GM21526 (cell line): ENCODE measurements around the gene SMIM29.
"Not testable (repeated sequence)": the region's sequence is repeated elsewhere in the genome, so short reads cannot be mapped to it uniquely, and the experiment has no call there.

Experiments used
- ATAC-seq: cut with Tn5 transposase; IDR thresholded peaks from one replicate; pipeline ENCODE4 v1.9.1; 2021; ENCODE audit warnings: moderate library complexity; ENCODE audit not compliant: unreplicated experiment, low FRiP score

SMIM29 gene

DNA sequence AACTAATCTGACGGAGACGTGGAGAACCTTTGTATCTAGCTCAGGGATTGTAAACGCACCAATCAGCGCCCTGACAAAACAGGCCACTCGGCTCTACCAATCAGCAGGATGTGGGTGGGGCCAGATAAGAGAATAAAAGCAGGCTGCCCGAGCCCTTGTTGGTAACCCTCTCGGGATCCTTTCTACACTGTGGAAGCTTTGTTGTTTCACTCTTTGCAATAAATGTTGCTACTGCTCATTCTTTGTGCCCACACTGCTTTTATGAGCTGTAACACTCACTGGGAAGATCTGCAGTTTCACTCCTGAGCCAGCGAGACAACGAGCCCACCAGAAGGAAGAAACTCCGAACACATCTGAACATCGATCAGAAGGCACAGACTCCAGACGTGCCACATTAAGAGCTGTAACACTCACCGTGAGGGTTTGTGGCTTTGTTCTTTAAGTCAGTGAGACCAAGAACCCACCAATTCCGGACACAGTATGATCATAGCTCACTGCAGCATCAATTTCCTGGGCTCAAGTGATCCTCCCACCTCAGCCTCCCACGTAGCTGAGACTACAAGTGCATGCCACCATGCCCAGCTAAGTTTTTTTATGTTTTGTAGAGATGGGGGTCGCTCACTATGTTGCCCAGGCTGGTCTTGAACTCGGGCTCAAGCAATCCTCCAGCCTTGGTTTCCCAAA lies 21.0 kb upstream of the SMIM29 start:
- ATAC-seq: not testable (repeated sequence)

DNA sequence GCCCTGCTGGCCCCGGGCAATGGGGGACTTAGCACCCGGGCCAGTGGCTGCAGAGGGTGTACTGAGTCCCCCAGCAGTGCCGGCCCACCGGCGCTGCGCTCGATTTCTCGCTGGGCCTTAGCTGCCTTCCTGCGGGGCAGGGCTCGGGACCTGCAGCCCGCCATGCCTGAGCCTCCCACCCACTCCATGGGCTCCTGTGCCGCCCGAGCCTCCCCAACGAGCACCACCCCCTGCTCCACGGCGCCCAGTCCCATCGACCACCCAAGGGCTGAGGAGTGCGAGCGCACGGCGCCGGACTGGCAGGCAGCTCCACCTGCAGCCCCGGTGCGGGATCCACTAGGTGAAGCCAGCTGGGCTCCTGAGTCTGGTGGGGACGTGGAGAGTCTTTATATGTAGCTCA lies 20.3 kb upstream of the SMIM29 start:
- not testable (repeated sequence) for ATAC-seq

DNA sequence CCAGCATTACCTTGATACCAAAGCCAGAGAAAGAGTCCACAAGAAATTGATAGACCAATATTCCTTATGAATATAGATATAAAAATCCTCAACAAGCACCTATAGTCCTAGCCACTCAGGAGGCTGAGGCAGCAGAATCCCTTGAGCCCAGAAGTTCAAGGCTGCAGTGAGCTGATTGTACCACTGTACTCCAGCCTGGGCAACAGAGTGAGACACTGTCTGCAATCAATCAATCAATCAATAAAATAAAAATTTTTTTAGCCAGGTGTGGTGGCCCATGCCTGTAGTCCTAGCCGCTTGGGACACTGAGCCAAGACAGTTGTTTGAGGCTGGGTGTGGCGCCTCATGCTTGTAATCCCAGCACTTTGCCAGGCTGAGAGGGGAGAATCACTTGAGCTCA lies 18.9 kb upstream of the SMIM29 start:
- ATAC-seq: no peak

DNA sequence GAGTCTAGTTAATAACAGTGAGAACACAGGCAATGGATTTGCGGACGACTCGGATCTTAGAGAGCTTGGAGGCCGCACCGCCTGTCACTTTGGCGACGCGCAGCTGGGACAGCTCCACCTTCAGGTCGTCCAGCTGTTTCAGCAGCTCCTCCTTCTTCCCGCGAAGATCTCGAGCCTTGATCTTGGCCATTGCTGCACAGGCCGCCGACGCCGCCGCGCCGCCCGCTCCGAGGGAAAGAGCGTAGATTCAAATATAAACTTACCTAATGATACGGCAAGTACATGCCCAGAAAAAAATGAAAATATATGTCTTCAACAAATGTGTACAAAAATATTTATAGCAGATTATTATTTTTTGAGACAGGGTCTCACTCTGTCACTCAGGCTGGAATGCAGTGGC lies 14.7 kb upstream of the SMIM29 start:
- ATAC-seq: not testable (repeated sequence)

DNA sequence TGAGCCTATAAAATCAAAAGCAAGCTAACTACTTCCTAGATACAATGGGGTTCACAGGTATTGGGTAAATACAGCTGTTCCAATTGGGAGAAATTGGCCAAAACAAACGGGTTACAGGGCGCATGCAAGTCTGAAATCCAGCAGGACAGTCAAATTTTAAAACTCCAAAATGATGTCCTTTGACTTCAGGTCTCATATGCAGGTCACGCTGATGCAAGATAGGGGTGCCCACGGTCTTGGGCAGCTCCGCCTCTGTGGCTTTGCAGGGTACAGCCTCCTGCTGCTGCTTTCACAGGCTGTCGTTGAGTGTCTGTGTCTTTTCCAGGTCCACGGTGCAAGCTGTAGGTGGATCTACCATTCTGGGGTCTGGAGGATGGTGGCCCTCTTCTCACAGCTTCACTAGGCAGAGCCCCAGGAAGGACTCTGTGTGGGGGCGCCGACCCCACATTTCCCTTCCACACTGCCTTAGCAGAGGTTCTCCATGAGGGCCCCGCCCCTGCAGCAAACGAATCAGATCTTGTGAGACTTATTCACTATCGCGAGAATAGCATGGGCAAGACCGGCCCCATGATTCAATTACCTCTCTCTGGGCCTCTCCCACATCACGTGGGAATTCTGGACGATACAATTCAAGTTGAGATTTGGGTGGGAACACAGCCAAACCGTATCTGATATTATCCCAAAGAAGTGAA lies 11.9 kb upstream of the SMIM29 start:
- ATAC-seq: no peak

DNA sequence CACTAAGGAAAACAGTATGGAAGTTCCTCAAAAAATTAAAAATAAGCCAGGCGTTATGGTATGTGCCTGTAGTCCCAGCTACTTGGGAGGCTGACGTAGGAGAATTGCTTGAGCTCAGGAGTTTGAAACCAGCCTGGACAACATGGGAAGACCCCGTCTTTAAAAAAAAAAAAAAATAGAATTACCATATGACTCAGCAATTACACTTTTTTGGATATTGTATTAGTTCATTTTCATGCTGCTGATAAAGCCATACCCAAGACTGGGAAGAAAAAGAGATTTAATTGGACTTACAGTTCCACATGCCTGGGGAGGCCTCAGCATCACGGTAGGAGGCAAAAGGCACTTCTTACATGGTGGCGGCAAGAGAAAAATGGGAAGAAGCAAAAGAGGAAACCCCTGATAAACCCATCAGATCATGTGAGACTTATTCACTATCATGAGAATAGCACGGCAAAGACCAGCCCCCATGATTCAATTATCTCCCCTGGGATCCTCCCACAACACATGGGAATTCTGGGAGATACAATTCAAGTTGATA lies 10.8 kb upstream of the SMIM29 start:
- no peak for ATAC-seq

DNA sequence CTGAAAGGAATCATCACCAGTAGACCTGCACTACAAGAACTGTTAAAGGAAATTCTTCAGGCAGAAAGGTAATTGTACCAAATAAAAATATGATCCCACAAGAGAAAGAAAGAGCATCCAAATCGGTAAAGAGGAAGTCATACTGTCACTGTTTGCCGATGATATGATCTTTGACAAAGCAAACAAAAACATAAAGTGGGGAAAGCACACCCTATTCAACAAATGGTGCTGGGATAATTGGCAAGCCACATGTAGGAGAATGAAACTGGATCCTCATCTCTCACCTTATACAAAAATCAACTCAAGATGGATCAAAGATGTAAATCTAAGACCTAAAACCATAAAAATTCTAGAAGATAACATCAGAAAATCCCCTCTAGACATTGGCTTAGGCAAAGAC lies 3.6 kb upstream of the SMIM29 start:
- ATAC-seq: not testable (repeated sequence)

DNA sequence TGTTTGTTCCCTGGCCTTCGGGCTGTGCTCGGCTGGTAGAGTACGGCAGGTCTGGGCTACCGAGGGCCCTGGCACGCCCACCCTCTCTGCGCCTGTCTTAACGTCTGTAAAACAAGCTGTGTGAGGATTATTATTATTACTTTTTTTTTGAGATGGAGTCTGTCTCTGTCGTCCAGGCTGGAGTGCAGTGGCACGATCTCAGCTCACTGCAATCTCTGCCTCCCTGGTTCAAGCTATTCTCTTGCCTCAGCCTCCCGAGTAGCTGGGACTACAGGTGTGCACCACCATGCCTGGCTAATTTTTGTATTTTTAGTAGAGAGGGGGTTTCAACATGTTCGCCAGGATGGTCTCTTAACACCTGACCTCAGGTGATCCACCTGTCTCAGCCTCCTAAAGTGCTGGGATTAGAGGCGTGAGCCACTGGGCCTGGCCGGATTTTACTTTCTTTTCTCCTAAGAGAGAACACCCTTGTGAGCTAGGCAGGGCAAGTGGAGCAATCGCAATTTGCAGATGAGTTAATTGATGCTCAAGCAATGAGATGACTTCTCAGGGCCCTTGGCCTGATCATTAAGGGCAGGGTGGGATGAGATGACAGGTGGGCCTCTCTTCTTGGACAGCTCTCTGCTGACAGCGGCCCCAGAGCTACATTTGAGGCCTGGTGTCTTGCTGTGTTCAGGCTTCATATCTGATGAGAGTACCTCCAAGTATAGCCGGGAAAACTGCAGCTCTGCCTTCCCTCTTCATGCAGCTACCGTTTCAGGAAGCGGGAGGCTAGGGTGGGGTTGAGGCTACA lies 859 bp upstream of the SMIM29 start:
- peak; percentile 30 for ATAC-seq

DNA sequence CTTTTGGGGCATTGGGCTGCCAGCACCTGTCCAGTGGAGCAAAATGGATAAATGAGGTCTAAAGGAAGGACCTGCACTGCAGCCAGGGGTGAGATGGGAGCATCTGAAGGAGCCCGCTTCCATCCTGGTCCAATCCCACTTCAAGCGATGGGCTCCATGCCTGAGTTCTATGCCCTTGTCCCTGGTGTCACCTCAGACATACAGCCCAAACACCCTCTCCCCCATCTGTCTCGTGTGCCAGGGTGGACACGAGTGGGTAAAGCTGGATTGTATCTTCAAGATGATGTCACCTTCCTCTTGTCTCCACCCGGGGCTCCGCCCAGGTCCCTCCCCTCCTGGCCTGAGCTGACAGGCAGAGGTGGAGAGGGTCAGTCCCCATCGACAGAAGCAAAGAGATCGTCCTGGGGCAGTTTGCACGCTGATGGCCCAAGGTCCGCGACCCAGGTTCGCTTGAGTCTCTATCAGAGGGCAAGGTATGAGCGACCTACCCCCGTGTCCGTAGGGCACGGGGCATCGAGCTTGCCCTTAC lies 544 bp downstream of the SMIM29 start:
- peak; percentile 13 for ATAC-seq

DNA sequence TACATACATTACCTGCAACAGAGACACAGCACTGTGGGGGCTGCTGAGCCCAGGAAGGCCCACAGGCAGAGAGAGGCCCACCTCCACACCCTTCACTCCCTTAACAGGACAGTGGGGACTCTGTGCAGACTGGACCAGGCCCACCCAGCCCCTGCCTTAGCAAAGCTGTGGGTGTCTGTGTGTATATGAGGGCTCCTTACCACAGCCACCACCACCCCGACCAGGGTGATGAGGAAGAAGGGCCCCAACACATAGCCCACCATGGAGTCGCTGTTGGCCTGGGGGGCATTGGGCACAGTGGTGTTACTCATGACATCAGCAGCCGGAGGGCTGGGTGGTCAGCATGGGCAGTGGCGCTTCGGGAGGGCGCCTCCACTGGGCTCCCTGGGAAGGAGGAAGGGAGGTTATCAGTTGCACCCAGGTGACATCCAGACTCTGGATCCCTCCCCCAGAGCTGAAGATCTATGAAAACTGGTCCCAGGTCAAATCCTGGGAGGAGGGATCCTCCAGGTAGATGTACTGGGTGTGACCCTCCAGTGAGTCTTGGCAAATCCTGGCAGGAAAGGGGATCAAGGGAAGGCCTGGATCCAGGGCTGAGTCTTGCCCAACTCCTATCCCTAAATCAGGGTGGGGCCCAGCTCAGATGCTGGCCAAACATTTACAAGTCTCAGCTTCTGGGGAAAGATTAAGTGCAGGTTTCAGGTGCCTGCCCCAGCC lies 1.2 kb downstream of the SMIM29 start:
- ATAC-seq: no peak

DNA sequence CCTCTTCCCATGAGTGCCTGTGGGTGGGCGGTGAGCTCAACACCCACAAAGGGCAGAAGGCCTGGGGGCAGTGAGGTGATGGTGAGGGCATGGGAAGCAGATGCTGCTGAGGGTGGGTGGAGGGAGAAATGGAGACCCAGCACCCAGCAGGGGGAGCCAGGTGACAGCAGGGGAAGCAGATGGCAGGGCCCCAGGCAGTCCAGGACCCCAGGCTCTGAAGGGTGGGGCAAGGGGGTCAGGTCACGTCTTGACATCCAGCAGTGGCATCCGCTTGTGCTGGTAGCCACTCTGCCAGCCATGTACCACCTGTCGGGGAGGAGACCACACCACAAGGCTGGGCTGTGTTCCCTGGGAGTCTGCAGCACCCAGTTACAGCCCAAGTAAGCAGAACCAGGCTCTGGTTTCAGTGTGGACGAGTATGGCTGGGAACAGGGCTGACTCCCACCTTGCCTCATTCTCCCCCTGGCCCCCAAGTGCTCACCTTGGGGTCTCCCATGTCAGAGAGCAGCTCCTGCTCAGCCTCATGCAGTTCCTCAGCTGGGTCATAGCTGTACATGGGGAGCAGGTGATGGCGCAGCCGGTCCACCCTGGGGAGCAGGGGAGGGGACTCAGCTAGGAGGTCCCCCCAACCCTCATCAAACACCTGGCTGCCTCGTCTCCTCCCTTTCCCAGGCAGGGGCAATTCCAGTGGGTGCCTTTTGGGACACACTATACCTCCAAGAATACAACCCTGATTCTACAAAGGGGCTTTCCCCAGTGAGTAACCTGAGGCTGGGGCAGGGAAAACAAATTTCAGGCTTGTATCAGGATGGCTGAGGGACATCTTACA lies 2.0 kb downstream of the SMIM29 start:
- ATAC-seq: no peak

DNA sequence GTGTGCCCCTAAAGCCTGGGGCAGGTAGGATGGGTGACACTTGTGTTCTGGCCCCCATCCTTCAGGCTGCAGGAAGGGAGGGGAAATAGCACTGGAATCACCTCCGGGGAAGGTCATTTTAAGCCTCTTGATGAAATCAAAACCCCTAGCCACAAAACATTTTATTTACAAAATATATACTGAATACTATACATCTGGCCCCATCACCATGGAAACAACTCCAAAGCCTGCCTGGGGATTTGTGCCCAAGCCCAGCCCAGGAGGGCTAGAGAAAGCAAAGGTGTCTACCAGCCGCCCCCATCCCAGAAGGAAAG lies 2.6 kb downstream of the SMIM29 start:
- ATAC-seq: no peak

DNA sequence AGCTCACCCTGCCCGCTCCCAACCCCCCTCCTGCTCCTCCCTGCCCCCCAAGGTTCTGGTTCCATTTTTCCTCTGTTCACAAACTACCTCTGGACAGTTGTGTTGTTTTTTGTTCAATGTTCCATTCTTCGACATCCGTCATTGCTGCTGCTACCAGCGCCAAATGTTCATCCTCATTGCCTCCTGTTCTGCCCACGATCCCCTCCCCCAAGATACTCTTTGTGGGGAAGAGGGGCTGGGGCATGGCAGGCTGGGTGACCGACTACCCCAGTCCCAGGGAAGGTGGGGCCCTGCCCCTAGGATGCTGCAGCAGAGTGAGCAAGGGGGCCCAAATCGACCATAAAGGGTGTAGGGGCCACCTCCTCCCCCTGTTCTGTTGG lies 3.1 kb downstream of the SMIM29 start:
- not testable (repeated sequence) for ATAC-seq

DNA sequence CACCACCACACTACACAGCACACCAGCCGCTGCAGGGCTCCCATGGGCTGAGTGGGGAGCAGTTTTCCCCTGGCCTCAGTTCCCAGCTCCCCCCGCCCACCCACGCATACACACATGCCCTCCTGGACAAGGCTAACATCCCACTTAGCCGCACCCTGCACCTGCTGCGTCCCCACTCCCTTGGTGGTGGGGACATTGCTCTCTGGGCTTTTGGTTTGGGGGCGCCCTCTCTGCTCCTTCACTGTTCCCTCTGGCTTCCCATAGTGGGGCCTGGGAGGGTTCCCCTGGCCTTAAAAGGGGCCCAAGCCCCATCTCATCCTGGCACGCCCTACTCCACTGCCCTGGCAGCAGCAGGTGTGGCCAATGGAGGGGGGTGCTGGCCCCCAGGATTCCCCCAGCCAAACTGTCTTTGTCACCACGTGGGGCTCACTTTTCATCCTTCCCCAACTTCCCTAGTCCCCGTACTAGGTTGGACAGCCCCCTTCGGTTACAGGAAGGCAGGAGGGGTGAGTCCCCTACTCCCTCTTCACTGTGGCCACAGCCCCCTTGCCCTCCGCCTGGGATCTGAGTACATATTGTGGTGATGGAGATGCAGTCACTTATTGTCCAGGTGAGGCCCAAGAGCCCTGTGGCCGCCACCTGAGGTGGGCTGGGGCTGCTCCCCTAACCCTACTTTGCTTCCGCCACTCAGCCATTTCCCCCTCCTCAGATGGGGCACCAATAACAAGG lies 3.6 kb downstream of the SMIM29 start:
- ATAC-seq: not testable (repeated sequence)

DNA sequence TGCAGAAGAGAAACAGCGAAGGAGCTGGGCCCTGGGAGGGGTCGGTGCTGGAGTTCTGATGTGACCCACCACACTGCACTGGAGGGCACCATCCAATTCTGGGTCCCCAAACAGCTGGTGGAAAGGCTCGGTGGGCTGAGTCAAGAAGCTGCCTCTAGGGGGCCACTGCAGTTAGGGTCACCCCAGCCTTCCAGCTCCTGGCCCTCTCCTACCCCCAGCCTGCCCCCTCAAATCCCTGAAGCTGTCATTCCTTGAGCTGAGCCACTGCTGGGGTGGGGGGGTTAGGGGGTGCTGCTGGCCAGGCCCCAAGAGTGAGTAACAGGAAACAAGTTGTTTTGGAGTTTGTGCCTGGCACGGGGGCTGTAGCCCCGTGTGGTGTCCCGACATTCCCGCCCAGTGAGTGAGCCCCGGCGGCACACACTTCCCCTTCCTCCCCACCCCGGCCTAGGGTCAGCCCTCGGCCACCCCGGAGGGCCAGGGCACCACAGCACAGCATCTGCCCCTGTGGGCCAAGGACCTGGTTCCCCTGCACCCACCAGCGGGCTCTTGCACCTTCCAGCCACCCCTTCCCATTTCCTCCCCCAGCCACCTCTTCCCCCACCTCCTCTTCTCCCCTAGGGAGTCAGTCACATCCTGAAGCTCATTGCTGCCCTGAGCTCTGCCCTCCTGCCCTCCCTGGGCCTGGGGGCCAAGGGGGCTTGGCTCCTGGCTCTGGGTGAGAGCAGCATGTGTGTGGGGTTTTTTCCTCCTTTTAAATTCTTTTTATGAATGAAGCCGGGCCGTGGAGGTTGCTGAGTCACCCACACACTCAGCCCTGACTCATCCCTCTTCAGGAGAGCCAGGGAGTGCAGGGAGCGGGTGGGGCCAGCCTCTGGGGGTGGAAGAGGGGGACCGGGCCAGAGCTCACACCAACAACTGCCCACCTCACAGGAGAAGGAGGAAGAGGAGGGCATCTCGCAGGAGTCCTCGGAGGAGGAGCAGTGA lies 4.6 kb downstream of the SMIM29 start:
- no peak for ATAC-seq

DNA sequence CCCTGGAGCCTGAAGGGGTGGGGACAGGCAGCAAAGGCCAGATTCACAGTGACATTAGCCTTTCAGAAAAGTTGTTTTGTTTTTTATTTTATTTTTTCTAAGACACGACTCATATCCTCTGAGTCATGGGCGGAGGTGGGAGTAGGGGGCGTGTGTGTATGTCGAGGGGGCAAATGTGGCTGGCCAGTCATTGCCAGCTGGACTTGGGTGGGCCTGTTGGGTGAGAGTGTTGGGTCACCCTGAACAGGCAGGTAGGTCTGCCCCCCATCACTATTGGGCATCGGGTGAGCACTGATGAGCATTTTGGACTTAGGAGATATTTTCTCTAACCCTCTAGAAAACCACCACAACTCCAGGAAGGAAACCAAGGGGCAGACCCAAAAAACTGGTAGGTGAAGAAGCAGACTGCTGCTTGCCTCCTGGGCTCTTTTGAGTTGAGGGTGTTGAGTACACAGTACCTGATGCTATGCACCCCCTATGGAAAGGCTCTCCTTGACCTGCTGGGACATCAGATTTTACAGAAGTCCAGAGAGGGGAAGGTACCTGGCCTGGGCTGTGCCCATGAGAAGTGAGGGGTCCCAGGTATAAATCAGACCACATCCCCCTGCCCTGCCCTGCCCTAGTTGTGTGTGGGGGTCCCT lies 5.6 kb downstream of the SMIM29 start:
- no peak for ATAC-seq
